K562 (cell line): ENCODE results near the gene SHB. TPM values are rescaled to one million over a fixed set of nuclear protein-coding genes. Genes with fewer than 3 reads are reported as not detected.

Source experiments
- DIDO1 ChIP-seq: fragments of 450-650 bp; IDR thresholded peaks from 2 replicates; pipeline ENCODE4 v1.6.1; 2016; ENCODE audit warnings: low read depth, missing biosample characterization, missing genetic modification characterization
- E2F6 ChIP-seq, 2 experiments: IDR thresholded peaks; 2 replicates each; pipeline ENCODE4 v1.6.1; 2011; ENCODE audit warnings: borderline replicate concordance in 1 of 2, control low read depth in 1 of 2, low read depth in 1 of 2, low read length in 1 of 2, mild to moderate bottlenecking in 1 of 2, mixed read lengths in 1 of 2, moderate library complexity in 1 of 2; ENCODE audit not compliant: insufficient read depth in 1 of 2, insufficient read length in 1 of 2, poor library complexity in 1 of 2, severe bottlenecking in 1 of 2; ENCODE audit errors: extremely low read depth in 1 of 2
- HMGN3 ChIP-seq: IDR thresholded peaks from 2 replicates; pipeline ENCODE4 v1.6.1; 2011; ENCODE audit warnings: borderline replicate concordance, low read depth, mild to moderate bottlenecking, mixed read lengths, low read length; ENCODE audit not compliant: insufficient read length; ENCODE audit errors: extremely low read depth
- HSF4 ChIP-seq: fragments of 250-450 bp; sonication (Bioruptor Pico); IDR thresholded peaks from 2 replicates; pipeline ENCODE4 v2.1.2; 2022; ENCODE audit warnings: mild to moderate bottlenecking, moderate library complexity, borderline replicate concordance
- NFATC3 ChIP-seq: fragments of 450-650 bp; IDR thresholded peaks from 2 replicates; pipeline ENCODE4 v1.6.1; 2017; ENCODE audit warnings: mild to moderate bottlenecking
- RBFOX2 ChIP-seq: fragments of 200-400 bp; formaldehyde crosslinking; IDR thresholded peaks from 2 replicates; pipeline ENCODE4 v1.6.1; 2017; ENCODE audit warnings: low read depth, mild to moderate bottlenecking, low read length, moderate library complexity
- REST ChIP-seq, 2 experiments: fragments of 450-650 bp; formaldehyde crosslinking in 1 of 2; IDR thresholded peaks; 2 replicates each; pipeline versions ENCODE4 v1.4.0 to v1.6.1; 2014 to 2020; ENCODE audit warnings: mild to moderate bottlenecking in 2 of 2, borderline replicate concordance in 1 of 2, low read depth in 1 of 2
- SMC3 ChIP-seq: conservative IDR thresholded peaks from 2 replicates; pipeline ENCODE4 v1.6.1; 2011; ENCODE audit warnings: low read depth, low read length, improper control_type of control experiment; ENCODE audit not compliant: insufficient read depth
- ZNF583 ChIP-seq: fragments of 250-450 bp; sonication (Bioruptor Pico); IDR thresholded peaks from 2 replicates; pipeline ENCODE4 v1.4.0; 2020
- polyA plus RNA-seq, 8 experiments: library from polyadenylated mRNA; depleted of rRNA in 4 of 8; stranded (reverse) in 5 of 8; unstranded in 3 of 8; fragments of >200 nt; fragmentation: Nextera tagmentation in 2 of 8; fragmentation: Illumina TruSeq in 1 of 8; extraction: Ambion mirVana in 2 of 8; extraction: Trizol in 1 of 8; gene quantifications; 2 replicates each; pipeline versions ENCODE4 v1.2.1 to v1.2.3, GENCODE V29; 2011 to 2014; ENCODE audit warnings: inconsistent platforms in 1 of 8, missing spikeins in 1 of 8
- total RNA-seq, 7 experiments: library from RNA; depleted of rRNA in 6 of 7; stranded (reverse); fragments of >200 nt in 6 of 7; fragmentation: Illumina TruSeq in 2 of 7; extraction: Trizol in 2 of 7; gene quantifications; 2 replicates each; pipeline versions ENCODE4 v1.2.1 to v1.2.3, GENCODE V29; 2011 to 2021; ENCODE audit warnings: low replicate concordance in 1 of 7
- TF ChIP-seq, protein P1 (sequence below), 2 experiments: fragments of 200-800 bp in 1 of 2; sonication (Bioruptor generic) in 1 of 2; sonication (generic) in 1 of 2; formaldehyde crosslinking in 1 of 2; IDR thresholded peaks in 1 of 2; conservative IDR thresholded peaks in 1 of 2; 2 replicates each; pipeline versions ENCODE4 v1.5.0 to v1.6.1; 2016 to 2020; ENCODE audit warnings: missing compliant biosample characterization in 1 of 2, missing genetic modification characterization in 1 of 2, missing genetic modification reagents in 1 of 2

Gene SHB
- total and polyA plus RNA-seq, 9 of the 15 experiments (the other 6 are each of a cell fraction or from before 2014, with no cell fraction given) = 0.78 to 16.0 (median 5.3) TPM

DNA sequence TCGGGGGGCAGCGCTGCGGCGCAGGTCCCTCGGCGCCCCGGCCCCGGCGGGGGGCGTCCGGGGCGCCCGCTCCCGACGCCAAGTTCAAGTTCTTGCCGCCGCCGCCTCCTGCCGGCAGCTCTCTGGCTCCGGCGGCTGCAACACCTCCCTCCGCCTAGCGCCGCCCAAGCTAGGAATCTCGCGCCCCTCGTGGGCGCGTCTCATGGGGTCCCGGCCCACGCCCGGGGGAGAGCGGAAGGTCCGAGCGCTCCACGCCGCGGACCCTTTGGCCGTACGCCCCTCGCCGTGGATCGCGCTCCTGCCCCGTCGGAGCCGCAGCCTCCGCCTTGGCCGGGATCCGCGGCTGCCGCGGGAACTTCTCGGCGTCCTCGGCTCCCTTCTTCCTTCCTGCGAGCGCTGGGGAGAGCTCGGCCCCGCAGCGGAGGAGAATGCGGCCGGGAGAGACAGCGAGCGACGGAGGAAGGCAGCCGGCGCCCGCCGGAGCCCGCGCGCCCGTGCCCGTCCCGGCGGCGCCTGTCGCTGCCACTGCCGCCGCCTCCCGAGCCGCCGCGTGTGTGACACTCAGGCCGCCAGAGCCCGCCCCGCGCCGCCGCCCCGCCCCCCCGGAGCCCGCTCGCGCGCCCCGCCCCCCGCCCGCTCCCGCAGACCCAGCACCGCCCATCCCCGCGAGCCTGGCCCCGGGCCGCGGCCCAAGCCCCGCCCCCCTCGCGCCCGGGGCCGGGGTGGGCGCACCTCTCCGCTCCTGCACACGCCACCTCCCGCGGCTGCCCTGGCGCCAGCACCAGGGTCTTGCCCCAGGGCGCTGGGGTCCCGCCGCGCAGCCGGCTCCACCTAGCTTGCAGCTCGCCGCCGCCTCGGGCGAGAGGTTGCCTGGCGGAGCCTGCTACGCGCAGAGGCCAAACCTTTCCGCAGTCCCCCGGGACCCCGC, at the start of gene SHB (continued):
- TF ChIP-seq REST (IDR thresholded peaks at IDR 0.05; ENCODE audit: borderline replicate concordance) (peak; percentile 56), REST (CRISPR knock-in tag; IDR thresholded peaks at IDR 0.05; ENCODE audit: low read depth) (peak; percentile 80), RBFOX2 (peak; percentile 76), NFATC3 (no peak), HMGN3 (peak; percentile 51), HSF4 (CRISPR knock-in tag) (0 out of 2 replicates have a peak, but pooled peaks have one; percentile 39), DIDO1 (tag) (no peak), E2F6 (IDR thresholded peaks at IDR 0.05; ENCODE audit: borderline replicate concordance in 1 of 2, extremely low read depth in 1 of 2, insufficient read depth in 1 of 2, insufficient read length in 1 of 2, low read depth in 1 of 2, low read length in 1 of 2, poor library complexity in 1 of 2, severe bottlenecking in 1 of 2) (peak in 1 of 2 experiments; percentile 73), SMC3 (peak; percentile 20; the same call in 1 of the 2 replicates), ZNF583 (0 out of 2 replicates have a peak, but pooled peaks have one; percentile 43)
- TF ChIP-seq, protein P1, sequence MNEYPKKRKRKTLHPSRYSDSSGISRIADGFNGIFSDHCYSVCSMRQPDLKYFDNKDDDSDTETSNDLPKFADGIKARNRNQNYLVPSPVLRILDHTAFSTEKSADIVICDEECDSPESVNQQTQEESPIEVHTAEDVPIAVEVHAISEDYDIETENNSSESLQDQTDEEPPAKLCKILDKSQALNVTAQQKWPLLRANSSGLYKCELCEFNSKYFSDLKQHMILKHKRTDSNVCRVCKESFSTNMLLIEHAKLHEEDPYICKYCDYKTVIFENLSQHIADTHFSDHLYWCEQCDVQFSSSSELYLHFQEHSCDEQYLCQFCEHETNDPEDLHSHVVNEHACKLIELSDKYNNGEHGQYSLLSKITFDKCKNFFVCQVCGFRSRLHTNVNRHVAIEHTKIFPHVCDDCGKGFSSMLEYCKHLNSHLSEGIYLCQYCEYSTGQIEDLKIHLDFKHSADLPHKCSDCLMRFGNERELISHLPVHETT (CRISPR knock-in tag; conservative IDR thresholded peaks at IDR 0.05 in 1 of 2, IDR thresholded peaks at IDR 0.05 in 1 of 2) = peak in 1 of 2 experiments; percentile 63; a peak in 2 of 4 replicates
